Astrocyte (in vitro differentiated cells and primary cell): Measurements from ENCODE around the gene EPS8.

Source experiments
- CTCF ChIP-seq: IDR thresholded peaks from 2 replicates; pipeline ENCODE4 v1.5.1; 2011; ENCODE audit warnings: low read depth, mild to moderate bottlenecking, inconsistent platforms, low read length, moderate library complexity; ENCODE audit not compliant: insufficient read depth
- EZH2 ChIP-seq: IDR thresholded peaks from 2 replicates; pipeline ENCODE4 v1.6.1; 2012; ENCODE audit warnings: mild to moderate bottlenecking, low read length, inconsistent platforms; ENCODE audit not compliant: insufficient read depth

- TF ChIP-seq CTCF, result no peak
- no peak for TF ChIP-seq EZH2
Measured at GRCh38 chr12:15811214-15812127, 22.3 kb upstream of the EPS8 start.
